Measurements from ENCODE around the gene MAPKAPK3.

Gene MAPKAPK3

GRCh38 chr3:50617096-50617791 lies at the start of gene MAPKAPK3:
TSS of gene MAPKAPK3 (plus strand) at chr3:50617151. CDS start at chr3:50617566, 415 bp downstream.
- DNase-seq: peak; percentile 26

- DNase-seq: peak; percentile 1
These were observed 49.4 kb upstream of the MAPKAPK3 start, which contains the start of gene C3orf18 for GRCh38 chr3:50567386-50568167. TSS of gene C3orf18 (minus strand) at chr3:50567747. CDS start at chr3:50565699, 2,048 bp downstream.

- DNase-seq: peak; percentile 75
These were observed 47.8 kb upstream of the MAPKAPK3 start, which contains the start of gene HEMK1 for GRCh38 chr3:50568947-50569749. TSS of gene HEMK1 (plus strand) at chr3:50569522. CDS start at chr3:50571105, 1,583 bp downstream.

DNA sequence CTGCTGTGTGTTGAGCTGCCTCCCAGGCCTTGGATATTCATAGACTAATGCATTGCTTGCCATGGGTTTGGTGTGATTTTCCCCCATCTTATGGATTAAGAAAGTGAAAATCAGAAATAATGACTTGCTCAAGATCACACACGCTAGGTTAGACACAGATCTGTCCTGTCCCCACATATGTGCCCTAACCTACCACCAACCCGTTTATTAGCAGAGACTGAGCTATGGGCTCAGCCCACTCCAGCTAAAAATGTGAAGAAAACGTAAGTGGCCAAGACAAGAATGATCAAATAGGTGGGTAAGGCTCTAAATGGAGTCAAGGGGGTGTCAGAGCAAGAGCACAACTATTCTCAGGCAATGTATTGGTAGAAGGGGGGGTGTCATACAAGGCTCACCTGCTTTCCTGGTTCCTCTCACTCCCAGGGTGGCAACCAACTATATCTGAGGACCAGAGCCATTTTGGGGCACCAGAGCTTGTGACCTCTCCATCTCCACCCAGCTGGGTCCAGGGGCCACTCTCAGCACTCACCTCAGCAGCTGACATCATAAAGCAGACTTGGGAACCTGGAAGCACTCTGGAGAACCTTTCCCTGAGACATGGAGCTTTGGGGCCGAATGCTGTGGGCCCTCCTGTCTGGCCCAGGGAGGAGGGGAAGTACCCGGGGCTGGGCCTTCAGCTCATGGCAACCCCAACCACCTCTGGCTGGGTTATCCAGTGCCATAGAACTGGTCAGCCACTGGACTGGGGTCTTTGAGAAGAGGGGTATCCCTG lies 46.3 kb upstream of the MAPKAPK3 start:
- DNase-seq: no peak

GRCh38 chr3:50571486-50571885 lies 45.5 kb upstream of the MAPKAPK3 start:
- no peak for DNase-seq

GRCh38 chr3:50572158-50572557 lies 44.8 kb upstream of the MAPKAPK3 start:
- DNase-seq: peak; percentile 72

DNA sequence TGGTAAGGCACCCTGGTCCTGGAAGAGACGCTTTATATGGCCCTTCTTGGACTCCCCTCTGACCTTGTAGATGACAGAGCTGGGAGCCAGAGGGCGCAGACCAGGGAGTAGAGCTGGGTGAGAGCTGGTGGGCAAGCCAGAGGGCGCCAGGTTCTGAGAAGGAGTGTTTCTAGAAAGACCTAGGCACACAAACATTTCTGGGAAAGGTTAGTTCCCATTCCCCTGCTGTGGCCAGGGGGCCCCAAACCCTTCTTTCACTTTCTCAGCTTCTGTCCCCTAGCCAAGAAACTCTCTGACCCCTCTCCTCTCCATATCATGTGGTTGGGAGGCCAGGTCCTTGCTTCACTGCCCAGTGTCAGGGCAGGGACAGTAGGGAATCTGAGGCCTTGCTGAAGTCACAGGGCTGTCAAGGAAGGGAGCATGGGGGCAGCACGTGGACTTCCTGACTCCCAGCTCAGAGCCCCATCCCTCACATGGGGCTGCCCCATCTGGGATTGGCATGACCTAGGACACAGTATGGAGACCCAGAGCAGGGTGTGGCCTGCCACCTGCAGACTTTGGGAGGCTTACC lies 44.1 kb upstream of the MAPKAPK3 start:
- peak; percentile 44 for DNase-seq

DNA sequence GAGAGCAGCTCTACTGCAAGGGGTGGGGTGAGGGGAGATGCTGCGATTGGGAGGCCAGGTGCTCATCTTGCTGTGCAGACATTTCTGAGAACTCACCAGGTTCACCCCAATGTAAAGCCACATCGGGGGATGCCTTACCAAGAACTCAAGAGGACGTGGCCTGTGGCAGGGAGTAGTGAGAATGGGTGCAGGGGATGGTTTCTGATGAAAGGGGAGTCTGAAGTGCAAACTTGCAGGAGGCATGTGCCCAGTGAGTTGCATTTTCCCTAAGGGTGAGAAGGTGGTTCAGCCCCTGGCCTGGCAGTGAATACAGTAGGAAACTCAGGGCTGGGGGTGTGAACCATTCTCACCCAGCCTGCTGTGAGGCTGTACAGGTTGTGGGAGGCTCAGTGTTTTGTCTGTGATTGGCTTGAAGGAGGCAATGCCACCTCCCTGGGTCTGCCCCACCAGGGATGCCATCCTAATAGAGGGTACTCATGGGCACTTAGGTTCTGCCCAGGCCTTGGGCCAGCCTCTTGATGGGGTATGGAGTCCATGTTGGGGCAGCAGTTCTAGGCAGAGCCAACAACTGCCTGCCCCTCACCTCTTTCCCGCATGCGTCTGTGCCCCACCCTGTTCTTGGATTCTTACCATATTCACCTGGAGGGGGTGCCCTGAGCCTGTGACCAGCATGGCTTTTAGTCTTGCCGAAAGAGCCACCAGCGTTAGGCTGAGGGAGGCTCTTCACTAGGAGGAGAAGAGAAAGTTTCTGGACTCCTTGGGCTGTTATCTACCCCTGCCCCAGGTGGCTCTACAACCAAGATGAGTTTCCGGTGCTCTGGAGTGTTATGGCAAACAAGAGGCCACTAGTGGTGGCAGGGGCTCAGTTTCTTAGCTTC lies 43.1 kb upstream of the MAPKAPK3 start:
- DNase-seq: peak; percentile 37

- no peak for DNase-seq
These were observed 42.5 kb upstream of the MAPKAPK3 start for GRCh38 chr3:50574444-50574831.

GRCh38 chr3:50575372-50575771 lies 41.6 kb upstream of the MAPKAPK3 start:
- no peak for DNase-seq

DNA sequence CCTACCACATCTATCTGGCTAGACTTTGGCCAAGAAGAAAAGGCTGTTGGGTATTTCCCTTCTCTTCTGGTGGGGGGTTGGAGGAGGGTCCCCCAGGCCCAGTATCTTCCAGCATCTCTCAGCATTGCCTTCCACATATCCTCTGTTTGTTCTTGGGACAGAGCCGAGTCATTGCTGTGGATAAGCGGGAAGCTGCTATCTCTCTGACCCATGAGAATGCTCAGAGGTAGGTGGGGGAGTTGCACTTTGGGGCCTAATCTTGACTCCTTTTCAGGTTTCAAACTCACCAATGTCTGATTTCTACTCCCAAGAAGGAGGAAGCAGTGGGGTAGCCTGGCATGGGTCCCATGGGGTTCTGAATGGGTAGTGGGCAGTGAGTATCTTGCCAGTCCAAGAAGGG lies 39.6 kb upstream of the MAPKAPK3 start:
- no peak for DNase-seq

DNA sequence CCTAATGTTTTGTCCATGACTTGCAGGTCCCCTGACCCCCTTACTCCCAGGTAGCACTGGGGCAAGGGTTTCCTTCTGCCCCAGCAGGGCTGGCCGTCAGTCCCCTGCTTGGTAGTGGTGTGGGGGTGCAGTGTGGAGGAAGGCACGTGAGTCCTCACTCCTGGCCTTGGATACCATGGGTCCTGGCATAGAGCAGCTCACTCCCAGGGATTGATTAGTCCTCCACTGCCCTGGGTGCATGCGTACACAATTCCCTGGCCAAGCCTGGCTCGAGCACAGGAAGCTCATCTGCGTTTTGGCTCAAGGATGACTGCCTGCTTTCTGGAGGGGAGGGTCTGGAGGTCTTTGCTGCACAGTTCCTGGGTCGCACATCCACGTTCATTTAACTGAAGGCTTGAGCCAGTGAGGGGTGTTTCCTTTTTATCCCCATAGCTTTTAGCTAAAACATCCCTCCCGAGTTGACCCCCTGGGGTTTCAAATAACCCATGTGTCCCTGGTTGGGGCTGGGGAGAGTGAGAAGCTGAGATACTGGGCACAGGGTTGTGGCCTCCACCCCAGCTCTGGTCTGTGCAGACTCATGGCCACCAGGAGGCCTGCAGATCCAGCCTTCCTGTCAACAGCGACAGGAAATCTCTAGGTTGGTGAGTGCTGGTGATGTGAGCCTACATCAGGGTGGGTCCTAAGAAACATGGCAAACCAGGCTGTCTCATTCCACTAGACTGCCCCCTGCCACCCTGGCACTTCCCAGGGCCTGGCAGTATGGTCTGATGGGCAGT lies 36.1 kb upstream of the MAPKAPK3 start:
- no peak for DNase-seq

DNA sequence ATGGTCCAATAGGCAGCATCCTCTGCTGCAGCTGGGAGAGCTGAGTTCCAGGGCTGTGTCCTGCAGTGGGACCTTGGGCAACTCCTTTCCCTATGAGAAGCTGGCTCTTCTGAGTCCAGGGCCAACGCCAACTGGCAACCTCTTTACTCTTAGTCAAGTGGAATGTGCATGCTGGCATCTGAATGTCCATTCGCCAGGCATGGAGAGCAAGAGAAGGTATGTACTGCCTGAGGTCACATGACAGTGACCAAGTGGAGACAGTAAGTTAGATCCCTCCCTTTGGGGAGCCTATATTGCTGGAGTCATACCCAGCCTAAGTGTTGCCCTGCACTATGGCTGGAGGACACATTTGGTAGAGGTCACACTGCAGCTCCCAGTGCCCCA lies 35.5 kb upstream of the MAPKAPK3 start:
- no peak for DNase-seq

DNA sequence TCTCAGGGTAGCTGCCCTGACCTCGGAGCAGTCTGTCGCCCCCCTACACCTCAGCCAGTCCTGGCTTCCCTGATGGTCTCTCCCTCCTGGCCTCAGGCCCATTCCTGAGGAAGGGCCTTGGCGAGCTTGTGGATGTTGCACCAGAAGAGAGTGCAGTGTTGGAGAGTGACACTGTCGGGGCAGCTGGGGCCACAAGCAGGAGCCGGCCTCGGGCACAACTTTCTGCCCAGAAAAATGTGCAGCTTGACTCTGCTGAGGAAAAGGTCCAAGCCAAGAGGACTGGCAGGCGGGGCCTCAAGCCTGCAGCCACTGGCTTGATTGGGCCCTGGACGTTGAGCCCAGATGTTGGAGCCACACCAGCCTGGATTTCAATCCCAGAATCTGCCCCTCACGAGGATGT lies 34.9 kb upstream of the MAPKAPK3 start:
- no peak for DNase-seq

DNA sequence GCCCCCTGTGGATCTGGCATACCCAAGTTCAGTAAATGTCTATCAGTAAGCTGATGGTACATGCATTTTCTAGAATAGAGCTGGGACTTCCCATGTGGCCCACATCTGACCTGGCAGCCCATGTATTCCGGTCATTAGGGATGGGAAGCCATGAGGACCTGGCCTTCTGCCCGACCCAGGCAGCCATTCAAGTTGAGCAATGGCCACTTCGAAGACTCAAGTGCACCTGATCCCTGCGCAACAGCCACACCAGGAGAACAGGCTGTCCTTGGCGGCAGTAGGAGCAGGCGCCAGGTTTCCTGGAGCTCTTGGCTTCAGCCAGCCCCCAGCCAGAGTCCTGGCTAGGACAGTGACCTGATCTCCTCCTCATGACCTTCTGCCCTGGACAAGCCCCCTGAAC lies 33.1 kb upstream of the MAPKAPK3 start:
- no peak for DNase-seq

DNA sequence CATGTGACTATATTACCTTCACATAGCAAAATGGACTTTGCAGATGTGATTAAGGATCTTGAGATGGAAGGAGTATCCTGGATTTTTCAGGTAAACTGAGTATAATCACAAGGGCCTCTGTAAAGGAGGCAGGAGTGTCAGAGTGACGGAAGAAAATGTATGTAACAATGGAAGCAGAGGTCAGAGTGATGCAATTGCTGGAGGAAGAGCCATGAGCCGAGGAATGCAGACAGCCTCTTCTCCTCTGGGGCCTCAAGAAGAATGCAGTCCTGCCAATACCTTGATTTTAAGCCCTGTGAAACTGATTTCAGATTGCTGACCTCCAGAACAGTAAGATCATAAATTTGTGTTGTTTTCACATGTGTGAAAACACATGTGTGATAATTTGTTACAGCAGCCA lies 32.6 kb upstream of the MAPKAPK3 start:
- DNase-seq: no peak

- no peak for DNase-seq
These were observed 30.8 kb upstream of the MAPKAPK3 start for GRCh38 chr3:50585919-50586762.

GRCh38 chr3:50586763-50587070 lies 30.2 kb upstream of the MAPKAPK3 start:
- no peak for DNase-seq

DNA sequence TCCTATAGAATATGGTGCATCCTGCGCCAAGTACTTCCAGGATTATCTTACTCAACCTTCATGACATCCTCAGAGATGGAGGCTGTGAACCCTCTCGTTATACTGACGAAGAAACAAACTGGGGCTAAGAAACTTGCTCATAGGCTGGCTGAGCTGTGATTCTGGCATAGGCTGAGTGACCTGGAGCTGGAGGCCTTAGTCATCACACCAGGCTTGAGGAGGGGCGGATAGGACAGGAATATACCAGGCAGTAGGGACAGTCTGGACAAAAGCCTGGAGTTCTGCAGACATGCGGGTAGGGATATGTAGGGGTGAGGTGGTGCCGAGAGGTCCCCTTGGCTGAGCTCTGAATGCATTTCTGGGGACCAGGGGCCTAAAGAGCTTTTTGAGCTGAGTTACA lies 29.6 kb upstream of the MAPKAPK3 start:
- DNase-seq: no peak

Measured in GF-D8 (cell line).